Measurements from ENCODE around the gene DGKD.

GRCh38 chr2:233446121-233446520 lies 91.8 kb downstream of the DGKD start:
- TF ChIP-seq CTCF (IDR thresholded peaks at IDR 0.05): no peak
- TF ChIP-seq, protein P1, sequence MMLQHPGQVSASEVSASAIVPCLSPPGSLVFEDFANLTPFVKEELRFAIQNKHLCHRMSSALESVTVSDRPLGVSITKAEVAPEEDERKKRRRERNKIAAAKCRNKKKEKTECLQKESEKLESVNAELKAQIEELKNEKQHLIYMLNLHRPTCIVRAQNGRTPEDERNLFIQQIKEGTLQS (CRISPR knock-in tag; conservative IDR thresholded peaks at IDR 0.05): no peak
- no peak for TF ChIP-seq NFYB (CRISPR knock-in tag; conservative IDR thresholded peaks at IDR 0.05; ENCODE audit: low read depth)
